Thyroid gland (tissue), 4 donors: ENCODE data around the gene FAM200A. TPM values are rescaled to one million over a fixed set of nuclear protein-coding genes. Genes with fewer than 3 reads are reported as not detected.

ENCODE experiments used
- DNase-seq, 2 donors: peaks; one replicate each; pipeline ENCODE4 v3.0.0-alpha.2; 2019
- H3K27ac ChIP-seq, 3 donors: fragments of 200-600 bp; sonication (generic); 1 replicate in 2 of 3; 2 replicates in 1 of 3; pipeline ENCODE4 v1.5.1; 2016 to 2019; ENCODE audit warnings: mild to moderate bottlenecking in 1 of 3, moderate library complexity in 1 of 3
- H3K27me3 ChIP-seq: fragments of 200-600 bp; sonication (generic); one replicate; pipeline ENCODE4 v1.5.1; 2019
- H3K36me3 ChIP-seq, 2 donors: fragments of 200-600 bp; sonication (generic); one replicate each; pipeline ENCODE4 v1.5.1; 2016 to 2019
- H3K4me1 ChIP-seq, 2 donors: fragments of 200-600 bp; sonication (generic); one replicate each; pipeline ENCODE4 v1.5.1; 2017 to 2019
- H3K4me3 ChIP-seq, 3 donors: fragments of 200-600 bp; sonication (generic); replicated peaks in 1 of 3; 1 replicate in 2 of 3; 2 replicates in 1 of 3; pipeline ENCODE4 v1.5.1; 2016; ENCODE audit warnings: mild to moderate bottlenecking in 1 of 3
- H3K9me3 ChIP-seq: fragments of 200-600 bp; sonication (generic); one replicate; pipeline ENCODE4 v1.5.1; 2017
- POLR2A ChIP-seq, 2 donors: fragments of 450-650 bp; IDR thresholded peaks; one replicate each; pipeline ENCODE4 v1.6.1; 2017; ENCODE audit warnings: antibody characterized with exemption in 2 of 2, mild to moderate bottlenecking in 2 of 2, moderate library complexity in 1 of 2
- WGBS, 2 donors: methylation state at CpG; one replicate each; pipeline ENCODE4 v1.1.5; 2017; 5-methylcytosine and 5-hydroxymethylcytosine counted together
- intact Hi-C: fragments of 100-400 bp; cut with DNase I; formaldehyde crosslinking; loops from one replicate; pipeline ENCODE4 v1.15.1; 2023
- total RNA-seq, 4 donors: library from RNA; depleted of rRNA; stranded (reverse); fragments of >200 nt; gene quantifications; one replicate each; pipeline ENCODE4 v1.2.3, GENCODE V29; 2016
- TF ChIP-seq, protein P1 (sequence below), 6 experiments: fragments of 200-600 bp in 3 of 6; fragments of 450-650 bp in 3 of 6; sonication (generic) in 3 of 6; IDR thresholded peaks; one replicate each; pipeline ENCODE4 v1.5.1; 2016 to 2019; ENCODE audit warnings: antibody characterized with exemption in 6 of 6, mild to moderate bottlenecking in 2 of 6, inconsistent platforms in 1 of 6, moderate library complexity in 1 of 6

Gene FAM200A
- total RNA-seq, 4 donors from 2014 or later, result 4.4 to 10.6 (median 7.4) TPM

DNA sequence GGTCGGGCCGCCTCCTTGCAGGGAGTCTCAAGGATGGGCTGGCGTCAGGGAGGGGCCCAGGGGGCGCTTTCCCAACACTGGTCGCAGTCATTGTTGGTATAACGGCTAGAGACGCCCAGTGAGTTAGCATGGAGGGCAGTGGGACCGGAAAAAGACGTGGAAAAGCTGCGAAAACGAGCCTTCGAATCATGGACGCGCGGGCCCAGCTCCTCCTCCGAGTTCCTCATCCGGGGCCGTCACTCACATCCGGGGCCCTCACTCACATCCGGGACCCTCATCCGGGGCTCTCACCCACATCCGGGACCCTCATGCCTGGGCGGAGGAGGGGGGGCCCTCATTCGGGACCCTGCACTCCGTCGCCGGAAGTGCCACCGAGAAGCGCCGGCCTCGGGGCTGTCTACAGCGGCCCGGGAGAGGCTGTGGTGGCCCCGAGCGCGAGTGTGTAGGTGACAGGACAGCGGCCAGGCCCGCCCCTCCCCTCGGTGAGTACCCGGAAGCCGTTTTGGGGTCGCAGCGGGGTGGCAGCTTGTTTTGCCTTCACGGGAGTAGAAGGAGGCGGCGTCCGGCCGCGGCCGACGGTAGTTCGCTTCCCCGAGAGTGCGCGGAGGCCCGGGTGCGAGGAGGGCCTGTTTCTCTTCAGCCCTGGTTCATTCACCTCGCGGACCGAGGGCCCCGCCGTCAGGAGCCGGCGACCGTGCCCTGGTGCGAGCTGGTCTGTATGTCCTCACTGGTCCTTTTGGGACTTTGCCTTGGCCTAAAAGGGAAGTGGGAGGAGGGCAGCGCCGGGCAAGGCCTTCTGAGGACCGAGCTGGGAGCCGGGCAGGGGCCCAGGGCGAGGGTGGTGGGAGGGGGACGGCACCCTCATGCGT is 6.6 kb upstream of the FAM200A start, which contains the start of gene ZNF655:
Gene ZNF655, plus strand, starts transcription at position 337 of the 869 bp plus-strand sequence. CDS start 1,918 bp downstream, outside the sequence.
- Histone ChIP-seq H3K4me1 (peaks cover 14 to 21% of the 10 kb centered on the region in 2 donors), H3K4me3 (peak within 1 kb of the TSS; percentile 77 to 94 (median 81)), H3K27me3 (no peaks in the 10 kb centered on the region), H3K36me3 (peaks cover 31 to 32% of the 10 kb centered on the region in 2 donors), H3K27ac (peak within 1 kb of the TSS; percentile 92 to 96 (median 92)), H3K9me3 (no peaks in the 10 kb centered on the region)
- DNase-seq, result peak; percentile 95
- 0% methylated on average over 21 to 45 of the region's 73 CpGs for WGBS, 2 donors
- peak in 1 of 2 donors; percentile 83 for TF ChIP-seq POLR2A (IDR thresholded peaks at IDR 0.05)
- TF ChIP-seq, protein P1, sequence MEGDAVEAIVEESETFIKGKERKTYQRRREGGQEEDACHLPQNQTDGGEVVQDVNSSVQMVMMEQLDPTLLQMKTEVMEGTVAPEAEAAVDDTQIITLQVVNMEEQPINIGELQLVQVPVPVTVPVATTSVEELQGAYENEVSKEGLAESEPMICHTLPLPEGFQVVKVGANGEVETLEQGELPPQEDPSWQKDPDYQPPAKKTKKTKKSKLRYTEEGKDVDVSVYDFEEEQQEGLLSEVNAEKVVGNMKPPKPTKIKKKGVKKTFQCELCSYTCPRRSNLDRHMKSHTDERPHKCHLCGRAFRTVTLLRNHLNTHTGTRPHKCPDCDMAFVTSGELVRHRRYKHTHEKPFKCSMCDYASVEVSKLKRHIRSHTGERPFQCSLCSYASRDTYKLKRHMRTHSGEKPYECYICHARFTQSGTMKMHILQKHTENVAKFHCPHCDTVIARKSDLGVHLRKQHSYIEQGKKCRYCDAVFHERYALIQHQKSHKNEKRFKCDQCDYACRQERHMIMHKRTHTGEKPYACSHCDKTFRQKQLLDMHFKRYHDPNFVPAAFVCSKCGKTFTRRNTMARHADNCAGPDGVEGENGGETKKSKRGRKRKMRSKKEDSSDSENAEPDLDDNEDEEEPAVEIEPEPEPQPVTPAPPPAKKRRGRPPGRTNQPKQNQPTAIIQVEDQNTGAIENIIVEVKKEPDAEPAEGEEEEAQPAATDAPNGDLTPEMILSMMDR (IDR thresholded peaks at IDR 0.05), result no peak
- intact Hi-C loops, result loop anchor here (10.0 kb wide), 1 partner anchor 56 kb away; the partner anchor contains the start of gene ZSCAN25

DNA sequence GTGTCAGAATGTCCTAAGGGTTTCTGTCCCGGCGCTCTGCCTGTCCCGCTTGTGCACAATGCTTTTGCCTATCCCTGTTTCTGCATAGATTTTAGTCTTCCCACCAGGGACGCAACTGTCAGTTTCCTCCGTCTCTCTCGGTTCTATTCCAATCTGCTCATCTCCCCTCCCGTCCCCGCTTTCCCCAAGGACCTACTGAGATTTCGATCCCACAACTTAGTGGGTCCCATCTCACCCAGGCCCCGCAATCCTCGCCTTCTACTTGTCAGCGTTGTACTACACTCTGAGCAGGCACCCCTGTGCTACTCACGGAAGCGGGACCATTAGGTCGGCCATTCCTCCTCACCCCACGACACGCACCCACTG is 6.0 kb upstream of the FAM200A start:
- TF ChIP-seq, protein P1 (IDR thresholded peaks at IDR 0.05), result no peak
- no peak for TF ChIP-seq POLR2A (IDR thresholded peaks at IDR 0.05)
- intact Hi-C loops, result loop anchor here (10.0 kb wide), 1 partner anchor 57 kb away; the partner anchor contains the start of gene ZSCAN25

DNA sequence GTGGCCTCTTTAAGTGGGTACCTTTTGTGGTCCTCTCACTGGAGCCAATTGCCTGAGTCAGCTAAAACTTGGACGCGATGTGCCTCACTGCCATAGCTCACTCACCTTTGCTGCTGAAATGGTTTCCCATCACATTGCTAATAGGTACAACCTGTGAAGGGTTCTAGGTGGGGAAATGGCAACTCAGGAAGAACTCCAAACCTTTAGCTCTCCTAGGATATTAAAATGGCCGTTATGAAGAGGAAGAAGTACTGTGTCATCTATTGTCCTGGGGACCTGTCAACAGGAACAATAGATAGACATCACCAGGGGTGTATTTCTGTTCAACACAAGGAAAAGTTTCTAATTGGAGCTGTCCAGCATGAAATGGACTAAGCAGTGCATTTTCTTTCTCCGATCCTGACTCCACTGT is 5.3 kb upstream of the FAM200A start:
- 49 to 69% methylated on average over 4 of the region's 4 CpGs for WGBS, 2 donors
- TF ChIP-seq, protein P1 (IDR thresholded peaks at IDR 0.05), result no peak
- no peak for TF ChIP-seq POLR2A (IDR thresholded peaks at IDR 0.05)

More for the DNA sequence above, 6.0 kb upstream of the FAM200A start:
- no peak for DNase-seq
- H3K27me3 ChIP-seq, result no peaks in the 10 kb centered on the region
- H3K36me3 ChIP-seq, result peaks cover 25 to 26% of the 10 kb centered on the region in 2 donors
- peak overlapping the region; percentile 77 to 94 (median 81) for H3K4me3 ChIP-seq
- WGBS, 2 donors, result 1 to 3% methylated on average over 17 of the region's 17 CpGs
- peaks cover 14 to 21% of the 10 kb centered on the region in 2 donors for H3K4me1 ChIP-seq
- peak overlapping the region; percentile 92 to 96 (median 92) for H3K27ac ChIP-seq
- no peaks in the 10 kb centered on the region for H3K9me3 ChIP-seq

GRCh38 chr7:99554939-99555338 is 3.0 kb upstream of the FAM200A start:
- H3K36me3 ChIP-seq, result peaks cover 0 to 6% of the 10 kb centered on the region in 2 donors
- H3K4me3 ChIP-seq, result no peak overlapping the region
- H3K27ac ChIP-seq, result no peak overlapping the region
- peaks cover 19 to 32% of the 10 kb centered on the region in 2 donors for H3K4me1 ChIP-seq
- H3K9me3 ChIP-seq, result no peaks in the 10 kb centered on the region
- intact Hi-C loops, result loop anchor here (10.0 kb wide), 1 partner anchor 60 kb away; the partner anchor contains the start of gene ZSCAN25
- H3K27me3 ChIP-seq, result no peaks in the 10 kb centered on the region
- 87% methylated on average over 2 of the region's 2 CpGs for WGBS, 2 donors
- DNase-seq, result no peak
- TF ChIP-seq, protein P1 (IDR thresholded peaks at IDR 0.05), result no peak
- no peak for TF ChIP-seq POLR2A (IDR thresholded peaks at IDR 0.05)

More for the DNA sequence above, 5.3 kb upstream of the FAM200A start:
- H3K4me1 ChIP-seq, result peaks cover 14 to 25% of the 10 kb centered on the region in 2 donors
- H3K27me3 ChIP-seq, result no peaks in the 10 kb centered on the region
- peaks cover 17 to 18% of the 10 kb centered on the region in 2 donors for H3K36me3 ChIP-seq
- no peaks in the 10 kb centered on the region for H3K9me3 ChIP-seq
- H3K4me3 ChIP-seq, result peak overlapping the region in 1 of 3 donors; percentile 81
- intact Hi-C loops, result loop anchor here (10.0 kb wide), 1 partner anchor 58 kb away; the partner anchor contains the start of gene ZSCAN25
- peak in 1 of 2 donors; percentile 30 for DNase-seq
- H3K27ac ChIP-seq, result peak overlapping the region in 1 of 3 donors; percentile 96
